HepG2 (cell line): ENCODE data around the gene EIF5. TPM values are rescaled to one million over a fixed set of nuclear protein-coding genes. Genes with fewer than 3 reads are reported as not detected.

ENCODE experiments used
- ARID3A ChIP-seq: IDR thresholded peaks from 2 replicates; pipeline ENCODE4 v1.6.1; 2012; ENCODE audit warnings: low read depth, low read length, improper control_type of control experiment
- HOXA5 ChIP-seq: sonication (generic); formaldehyde crosslinking; IDR thresholded peaks from 2 replicates; pipeline ENCODE4 v1.4.0; 2020; ENCODE audit warnings: missing genetic modification reagents
- IRF1 ChIP-seq: sonication (generic); formaldehyde crosslinking; IDR thresholded peaks from 2 replicates; pipeline ENCODE4 v1.4.0; 2020; ENCODE audit warnings: low read depth, mild to moderate bottlenecking, missing genetic modification reagents
- KDM1A ChIP-seq: IDR thresholded peaks from 2 replicates; pipeline ENCODE4 v1.6.1; 2016; ENCODE audit warnings: missing compliant biosample characterization
- MXD1 ChIP-seq: sonication (generic); formaldehyde crosslinking; IDR thresholded peaks from 2 replicates; pipeline ENCODE4 v1.4.0; 2020; ENCODE audit warnings: mild to moderate bottlenecking, missing genetic modification reagents
- NCOA1 ChIP-seq: sonication (generic); formaldehyde crosslinking; IDR thresholded peaks from 2 replicates; pipeline ENCODE4 v1.9.0; 2021; ENCODE audit warnings: missing genetic modification reagents
- PAXIP1 ChIP-seq: sonication (generic); formaldehyde crosslinking; conservative IDR thresholded peaks from 2 replicates; pipeline ENCODE4 v1.4.0; 2020; ENCODE audit warnings: mild to moderate bottlenecking, missing genetic modification reagents, moderate library complexity
- SAFB2 ChIP-seq: sonication (generic); formaldehyde crosslinking; IDR thresholded peaks from 2 replicates; pipeline ENCODE4 v1.5.1; 2020; ENCODE audit warnings: missing genetic modification reagents, low read depth, mild to moderate bottlenecking, borderline replicate concordance
- SATB2 ChIP-seq: sonication (generic); formaldehyde crosslinking; IDR thresholded peaks from 2 replicates; pipeline ENCODE4 v1.5.0; 2020; ENCODE audit warnings: missing genetic modification reagents
- SMC3 ChIP-seq: IDR thresholded peaks from 2 replicates; pipeline ENCODE4 v1.6.1; 2011; ENCODE audit warnings: low read length, improper control_type of control experiment
- SP140L ChIP-seq: sonication (generic); formaldehyde crosslinking; IDR thresholded peaks from 2 replicates; pipeline ENCODE4 v1.4.0; 2020; ENCODE audit warnings: missing genetic modification reagents, borderline replicate concordance
- ZKSCAN5 ChIP-seq: sonication (generic); formaldehyde crosslinking; IDR thresholded peaks from 2 replicates; pipeline ENCODE4 v1.5.1; 2020; ENCODE audit warnings: mild to moderate bottlenecking, missing genetic modification reagents
- ZNF136 ChIP-seq: sonication (generic); formaldehyde crosslinking; IDR thresholded peaks from 2 replicates; pipeline ENCODE4 v1.8.1; 2022; ENCODE audit warnings: low read depth, mild to moderate bottlenecking, moderate library complexity, missing genetic modification reagents
- ZNF33B ChIP-seq: sonication (generic); formaldehyde crosslinking; IDR thresholded peaks from 2 replicates; pipeline ENCODE4 v1.5.1; 2020; ENCODE audit warnings: mild to moderate bottlenecking, missing genetic modification reagents
- ZNF710 ChIP-seq: sonication (generic); formaldehyde crosslinking; IDR thresholded peaks from 2 replicates; pipeline ENCODE4 v1.5.0; 2020; ENCODE audit warnings: mild to moderate bottlenecking, missing genetic modification reagents, borderline replicate concordance
- polyA plus RNA-seq, 8 experiments: library from polyadenylated mRNA; depleted of rRNA in 3 of 8; stranded (reverse) in 7 of 8; unstranded in 1 of 8; fragments of >200 nt; fragmentation: Illumina TruSeq in 4 of 8; extraction: Trizol in 4 of 8; gene quantifications; 2 replicates each; pipeline versions ENCODE4 v1.2.1 to v1.2.3, GENCODE V29; 2011 to 2016; ENCODE audit warnings: low read depth in 4 of 8, missing spikeins in 1 of 8, mixed read lengths in 1 of 8; ENCODE audit not compliant: insufficient read depth in 1 of 8
- total RNA-seq, 5 experiments: library from RNA; depleted of rRNA; stranded (reverse); fragments of >200 nt; fragmentation: Illumina TruSeq; extraction: Trizol; gene quantifications; 2 replicates each; pipeline ENCODE4 v1.2.3, GENCODE V29; 2016; ENCODE audit warnings: low read depth in 1 of 5
- TF ChIP-seq, protein P1 (sequence below): sonication (generic); formaldehyde crosslinking; IDR thresholded peaks from 2 replicates; pipeline ENCODE4 v1.5.0; 2020; ENCODE audit warnings: missing genetic modification reagents, mild to moderate bottlenecking, borderline replicate concordance
- TF ChIP-seq, protein P2 (sequence below): IDR thresholded peaks from 2 replicates; pipeline ENCODE4 v1.6.1; 2016; ENCODE audit warnings: mild to moderate bottlenecking

Gene EIF5
- total and polyA plus RNA-seq, 2 of the 13 experiments (the other 11 are each of a cell fraction or from before 2014, with no cell fraction given): 189 to 281 TPM

GRCh38 chr14:103315351-103315911 is 18.6 kb upstream of the EIF5 start (continued):
- peak; percentile 42; the same call in 1 of the 2 replicates for TF ChIP-seq ZNF136
- TF ChIP-seq KDM1A (CRISPR knock-in tag): 0 out of 2 replicates have a peak, but pooled peaks have one; percentile 33
- TF ChIP-seq IRF1 (CRISPR knock-in tag): no peak
- TF ChIP-seq HOXA5: no peak
- no peak for TF ChIP-seq MXD1 (CRISPR knock-in tag)
- no peak for TF ChIP-seq NCOA1
- TF ChIP-seq SP140L: no peak
- no peak for TF ChIP-seq ARID3A
- TF ChIP-seq, protein P1, sequence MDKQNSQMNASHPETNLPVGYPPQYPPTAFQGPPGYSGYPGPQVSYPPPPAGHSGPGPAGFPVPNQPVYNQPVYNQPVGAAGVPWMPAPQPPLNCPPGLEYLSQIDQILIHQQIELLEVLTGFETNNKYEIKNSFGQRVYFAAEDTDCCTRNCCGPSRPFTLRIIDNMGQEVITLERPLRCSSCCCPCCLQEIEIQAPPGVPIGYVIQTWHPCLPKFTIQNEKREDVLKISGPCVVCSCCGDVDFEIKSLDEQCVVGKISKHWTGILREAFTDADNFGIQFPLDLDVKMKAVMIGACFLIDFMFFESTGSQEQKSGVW (CRISPR knock-in tag): no peak
- TF ChIP-seq ZKSCAN5: no peak
- TF ChIP-seq ZNF710: no peak
- TF ChIP-seq PAXIP1 (CRISPR knock-in tag): peak; percentile 51
- TF ChIP-seq, protein P2, sequence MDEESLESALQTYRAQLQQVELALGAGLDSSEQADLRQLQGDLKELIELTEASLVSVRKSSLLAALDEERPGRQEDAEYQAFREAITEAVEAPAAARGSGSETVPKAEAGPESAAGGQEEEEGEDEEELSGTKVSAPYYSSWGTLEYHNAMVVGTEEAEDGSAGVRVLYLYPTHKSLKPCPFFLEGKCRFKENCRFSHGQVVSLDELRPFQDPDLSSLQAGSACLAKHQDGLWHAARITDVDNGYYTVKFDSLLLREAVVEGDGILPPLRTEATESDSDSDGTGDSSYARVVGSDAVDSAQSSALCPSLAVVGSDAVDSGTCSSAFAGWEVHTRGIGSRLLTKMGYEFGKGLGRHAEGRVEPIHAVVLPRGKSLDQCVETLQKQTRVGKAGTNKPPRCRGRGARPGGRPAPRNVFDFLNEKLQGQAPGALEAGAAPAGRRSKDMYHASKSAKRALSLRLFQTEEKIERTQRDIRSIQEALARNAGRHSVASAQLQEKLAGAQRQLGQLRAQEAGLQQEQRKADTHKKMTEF (CRISPR knock-in tag): peak; percentile 65; the same call in 1 of the 2 replicates
- no peak for TF ChIP-seq SATB2 (CRISPR knock-in tag)
- no peak for TF ChIP-seq ZNF33B (CRISPR knock-in tag)
- no peak for TF ChIP-seq SMC3
- TF ChIP-seq SAFB2 (CRISPR knock-in tag): no peak
